Panc1 (cell line): ENCODE results near the gene HBEGF. TPM values are rescaled to one million over a fixed set of nuclear protein-coding genes. Genes with fewer than 3 reads are reported as not detected.

Source experiments
- ATAC-seq: fragments of 200-7000 bp; cut with Tn5 transposase; 2 replicates; pipeline ENCODE4 v1.9.1; 2020; ENCODE audit warnings: mild to moderate bottlenecking, moderate library complexity
- BruUV-seq: library from RNA; stranded (reverse); fragments of 400-500 nt; replicated peaks from 2 replicates; lab custom pipeline; 2021; lab: Mats Ljungman, UMichigan
- CTCF ChIA-PET: fragments of 300-600 bp; sonication (Branson Sonifier 250); formaldehyde crosslinking; loops from one replicate; lab custom pipeline; 2022; ENCODE audit warnings: antibody characterized with exemption; lab: Charles Lee
- POLR2A ChIA-PET: fragments of 300-600 bp; sonication (Branson Sonifier 250); formaldehyde crosslinking; loops from one replicate; lab custom pipeline; 2022; ENCODE audit warnings: antibody characterized with exemption; lab: Charles Lee
- DNase-seq: peaks from one replicate; pipeline ENCODE4 v3.0.0-alpha.2; 2010; ENCODE audit warnings: low read depth, low spot score
- H3K27ac ChIP-seq: 2 replicates; pipeline ENCODE4 v1.5.1; 2011; ENCODE audit warnings: mild to moderate bottlenecking, low read length, inconsistent platforms
- H3K27me3 ChIP-seq: fragments of 200-500 bp; sonication (Bioruptor generic); 2 replicates; pipeline ENCODE4 v1.6.0; 2014; ENCODE audit warnings: low read length, inconsistent platforms; ENCODE audit not compliant: control insufficient read depth, insufficient read depth
- H3K36me3 ChIP-seq: fragments of 200-500 bp; sonication (Bioruptor generic); 2 replicates; pipeline ENCODE4 v1.5.1; 2014; ENCODE audit warnings: inconsistent platforms, mild to moderate bottlenecking, low read length, moderate library complexity; ENCODE audit not compliant: control insufficient read depth, insufficient read depth
- H3K4me1 ChIP-seq: 2 replicates; pipeline ENCODE4 v1.5.1; 2011; ENCODE audit warnings: inconsistent platforms, mild to moderate bottlenecking, low read length, moderate library complexity; ENCODE audit not compliant: control insufficient read depth, insufficient read depth
- H3K4me3 ChIP-seq, 2 experiments: 2 replicates each; pipeline ENCODE4 v1.5.1; 2011 to 2012; ENCODE audit warnings: low read depth in 2 of 2, low read length in 2 of 2, mild to moderate bottlenecking in 2 of 2, inconsistent platforms in 1 of 2, moderate library complexity in 1 of 2
- H3K9me3 ChIP-seq: fragments of 200-500 bp; sonication (Bioruptor generic); 2 replicates; pipeline ENCODE4 v1.5.1; 2014; ENCODE audit warnings: low read depth, mild to moderate bottlenecking, inconsistent platforms, low read length, moderate library complexity; ENCODE audit not compliant: control insufficient read depth, insufficient read depth
- CTCF ChIP-seq: fragments of 450-650 bp; IDR thresholded peaks from 2 replicates; pipeline ENCODE4 v1.5.1; 2017; ENCODE audit warnings: mild to moderate bottlenecking
- POLR2AphosphoS5 ChIP-seq: IDR thresholded peaks from 2 replicates; pipeline ENCODE4 v1.6.1; 2012; ENCODE audit warnings: mild to moderate bottlenecking, low read depth, low read length, moderate library complexity
- REST ChIP-seq, 2 experiments: IDR thresholded peaks; 2 replicates each; pipeline ENCODE4 v1.6.1; 2011 to 2012; ENCODE audit warnings: low read depth in 2 of 2, control low read depth in 1 of 2, low read length in 1 of 2, mild to moderate bottlenecking in 1 of 2, moderate library complexity in 1 of 2; ENCODE audit not compliant: insufficient read depth in 1 of 2
- SIN3A ChIP-seq: IDR thresholded peaks from 2 replicates; pipeline ENCODE4 v1.6.1; 2012; ENCODE audit warnings: low read depth, mild to moderate bottlenecking, low read length, moderate library complexity, borderline replicate concordance; ENCODE audit not compliant: insufficient read depth
- TCF7L2 ChIP-seq: IDR thresholded peaks from 2 replicates; pipeline ENCODE4 v1.6.1; 2011; ENCODE audit warnings: mild to moderate bottlenecking, low read depth, low read length, inconsistent platforms
- in situ Hi-C: cut with HindIII; loops from 2 replicates; pipeline ENCODE4 v1.10.0; 2016; ENCODE audit warnings: low sequenced_read_pairs, low pct_unique_long_range_greater_than_20kb
- intact Hi-C: fragments of 100-400 bp; cut with micrococcal nuclease; formaldehyde crosslinking; loops from one replicate; pipeline ENCODE4 v1.10.0; 2022; ENCODE audit not compliant: unreplicated experiment
- total RNA-seq: library from RNA; stranded (reverse); gene quantifications from one replicate; pipeline ENCODE4 v1.2.1, GENCODE V29; 2021; ENCODE audit not compliant: unreplicated experiment

Gene HBEGF
- total RNA-seq, 1 experiment from 2014 or later = 5.0 TPM

- Histone ChIP-seq H3K4me3 (no peak overlapping the region), H3K27me3 (no peaks in the 10 kb centered on the region), H3K36me3 (peaks cover 5% of the 10 kb centered on the region; the same call in 1 of the 2 replicates), H3K9me3 (no peaks in the 10 kb centered on the region), H3K27ac (no peak overlapping the region), H3K4me1 (peaks cover 17% of the 10 kb centered on the region)
- TF ChIP-seq CTCF (no peak), TCF7L2 (no peak), REST (IDR thresholded peaks at IDR 0.05; ENCODE audit: insufficient read depth in 1 of 2, low read depth in 2 of 2, low read length in 1 of 2) (no peak), SIN3A (no peak), POLR2AphosphoS5 (no peak)
- in situ Hi-C loops = no loop called here
- ChIA-PET CTCF (interaction anchor here (0.6 kb wide), 1 partner anchor 9 kb away, joined by 6 read pairs; no protein-coding TSS in a partner anchor), POLR2A (no interaction called here)
- intact Hi-C loops = no loop called here
- no TSS peak for BruUV-seq
- no peak for DNase-seq
- no peak for ATAC-seq
These were observed 40.9 kb downstream of the HBEGF start for GRCh38 chr5:140305471-140305870.

GRCh38 chr5:140303966-140304365 lies 42.4 kb downstream of the HBEGF start:
- in situ Hi-C loops (no loop called here), intact Hi-C loops (loop anchor here (2.0 kb wide), 1 partner anchor 43 kb away; the partner anchor contains the start of gene HBEGF)
- peak overlapping the region; percentile 97; the same call in 1 of the 2 replicates for H3K27ac ChIP-seq
- no peak for DNase-seq
- H3K9me3 ChIP-seq = no peaks in the 10 kb centered on the region
- no peak for ATAC-seq
- no peak overlapping the region for H3K4me3 ChIP-seq
- no peaks in the 10 kb centered on the region for H3K27me3 ChIP-seq
- H3K36me3 ChIP-seq = peaks cover 5% of the 10 kb centered on the region; the same call in 1 of the 2 replicates
- H3K4me1 ChIP-seq = peaks cover 17% of the 10 kb centered on the region
- no TSS peak for BruUV-seq
- ChIA-PET CTCF (interaction anchor here (0.7 kb wide), 3 partner anchors 17 to 48 kb away, joined by 3 to 8 read pairs (median 7); no protein-coding TSS in a partner anchor), POLR2A (no interaction called here)
- no peak for TF ChIP-seq REST (IDR thresholded peaks at IDR 0.05; ENCODE audit: insufficient read depth in 1 of 2, low read depth in 2 of 2, low read length in 1 of 2)
